Subcutaneous abdominal adipose tissue (tissue), 5 donors: ENCODE data around the gene PEX11G.

Source experiments
- H3K27ac ChIP-seq: one replicate; pipeline ENCODE4 v1.7.0; 2013; ENCODE audit warnings: low read depth, mild to moderate bottlenecking, inconsistent platforms, low read length, moderate library complexity
- H3K27me3 ChIP-seq, 5 donors: one replicate each; pipeline ENCODE4 v1.7.0; 2013; ENCODE audit warnings: low read length in 5 of 5, inconsistent platforms in 1 of 5; ENCODE audit not compliant: control insufficient read depth in 5 of 5, insufficient read depth in 4 of 5
- H3K36me3 ChIP-seq, 5 donors: one replicate each; pipeline ENCODE4 v1.7.0; 2013; ENCODE audit warnings: low read length in 5 of 5; ENCODE audit not compliant: control insufficient read depth in 5 of 5, insufficient read depth in 5 of 5
- H3K4me1 ChIP-seq, 5 donors: one replicate each; pipeline ENCODE4 v1.7.0; 2013; ENCODE audit warnings: low read length in 5 of 5, mild to moderate bottlenecking in 3 of 5, moderate library complexity in 1 of 5; ENCODE audit not compliant: control insufficient read depth in 5 of 5, insufficient read depth in 5 of 5
- H3K4me3 ChIP-seq, 5 donors: one replicate each; pipeline ENCODE4 v1.7.0; 2013; ENCODE audit warnings: low read length in 5 of 5, low read depth in 1 of 5
- H3K9ac ChIP-seq, 5 donors: one replicate each; pipeline ENCODE4 v1.7.0; 2013; ENCODE audit warnings: low read length in 5 of 5, mild to moderate bottlenecking in 4 of 5, moderate library complexity in 3 of 5
- H3K9me3 ChIP-seq, 5 donors: one replicate each; pipeline ENCODE4 v1.7.0; 2013; ENCODE audit warnings: low read length in 5 of 5; ENCODE audit not compliant: control insufficient read depth in 5 of 5
- donor health status: healthy.
- donor health status: healthy.
- donor health status: healthy.
- donor health status: healthy.
- donor health status: healthy.

The PEX11G gene

GRCh38 chr19:7469669-7470285 lies 19.1 kb downstream of the PEX11G start:
- no peaks in the 10 kb centered on the region for H3K27me3 ChIP-seq
- no peaks in the 10 kb centered on the region for H3K9me3 ChIP-seq
- H3K4me3 ChIP-seq: no peak overlapping the region
- peaks cover 0 to 65% (median 58%) of the 10 kb centered on the region in 5 donors for H3K36me3 ChIP-seq
- H3K4me1 ChIP-seq: peaks cover 0 to 4% (median 0%) of the 10 kb centered on the region in 5 donors
- no peak overlapping the region for H3K9ac ChIP-seq
- H3K27ac ChIP-seq: no peak overlapping the region

DNA sequence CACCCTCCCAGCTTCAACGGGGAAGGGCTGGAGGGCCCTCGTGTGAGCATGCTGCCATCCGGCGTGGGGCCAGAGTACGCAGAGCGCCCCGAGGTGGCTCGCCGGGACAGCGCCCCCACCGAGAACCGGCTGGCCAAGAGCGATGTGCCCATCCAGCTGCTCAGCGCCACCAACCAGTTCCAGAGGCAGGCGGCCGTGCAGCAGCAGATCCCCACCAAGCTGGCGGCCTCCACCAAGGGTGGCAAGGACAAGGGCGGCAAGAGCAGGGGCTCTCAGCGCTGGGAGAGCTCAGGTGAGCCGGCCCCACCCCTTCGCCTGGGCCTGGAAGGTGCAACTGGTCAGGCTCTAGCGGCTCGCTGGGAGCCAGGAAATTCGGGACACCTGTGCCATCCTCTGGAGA lies 20.0 kb downstream of the PEX11G start:
- peaks cover 0 to 4% (median 0%) of the 10 kb centered on the region in 5 donors for H3K4me1 ChIP-seq
- H3K27ac ChIP-seq: no peak overlapping the region
- no peak overlapping the region for H3K4me3 ChIP-seq
- no peaks in the 10 kb centered on the region for H3K9me3 ChIP-seq
- H3K27me3 ChIP-seq: no peaks in the 10 kb centered on the region
- no peak overlapping the region for H3K9ac ChIP-seq
- peaks cover 0 to 75% (median 65%) of the 10 kb centered on the region in 5 donors for H3K36me3 ChIP-seq

DNA sequence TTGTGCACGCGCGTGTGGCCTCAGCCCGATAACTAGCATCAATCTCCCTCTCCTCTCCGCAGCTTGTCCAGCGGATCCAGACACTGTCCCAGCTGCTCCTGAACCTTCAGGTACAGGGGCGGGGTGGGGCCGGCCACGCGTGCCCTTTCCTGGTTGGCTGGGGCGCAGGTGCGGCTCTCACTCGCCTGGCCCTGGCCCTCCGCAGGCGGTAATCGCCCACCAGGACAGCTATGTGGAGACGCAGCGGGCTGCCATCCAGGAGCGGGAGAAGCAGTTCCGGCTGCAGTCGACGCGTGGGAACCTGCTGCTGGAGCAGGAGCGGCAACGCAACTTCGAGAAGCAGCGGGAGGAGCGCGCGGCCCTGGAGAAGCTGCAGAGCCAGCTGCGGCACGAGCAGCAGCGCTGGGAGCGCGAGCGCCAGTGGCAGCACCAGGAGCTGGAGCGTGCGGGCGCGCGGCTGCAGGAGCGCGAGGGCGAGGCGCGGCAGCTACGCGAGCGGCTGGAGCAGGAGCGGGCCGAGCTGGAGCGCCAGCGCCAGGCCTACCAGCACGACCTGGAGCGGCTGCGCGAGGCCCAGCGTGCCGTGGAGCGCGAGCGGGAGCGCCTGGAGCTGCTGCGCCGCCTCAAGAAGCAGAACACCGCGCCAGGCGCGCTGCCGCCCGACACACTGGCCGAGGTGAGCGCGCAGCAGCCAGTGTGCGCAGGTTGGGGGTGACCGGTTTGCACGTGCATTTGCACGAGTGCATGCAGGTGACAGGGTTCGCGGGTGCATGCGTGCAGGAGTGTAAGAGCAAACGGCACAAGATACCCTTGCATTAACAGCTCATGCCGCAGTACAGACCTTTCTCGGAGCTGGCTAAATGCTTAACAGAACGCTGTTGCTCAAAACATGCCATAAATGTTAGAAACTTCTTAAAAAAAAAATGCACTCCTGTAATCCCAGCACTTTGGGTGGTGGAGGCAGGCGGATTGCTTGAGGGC lies 21.5 kb downstream of the PEX11G start:
- Histone ChIP-seq H3K4me3 (no peak overlapping the region), H3K36me3 (peaks cover 0 to 87% (median 76%) of the 10 kb centered on the region in 5 donors), H3K4me1 (peaks cover 0 to 3% (median 0%) of the 10 kb centered on the region in 5 donors), H3K9me3 (no peaks in the 10 kb centered on the region), H3K27me3 (no peaks in the 10 kb centered on the region), H3K9ac (no peak overlapping the region), H3K27ac (no peak overlapping the region)

- Histone ChIP-seq H3K4me3 (no peak overlapping the region), H3K36me3 (peaks cover 0 to 79% (median 71%) of the 10 kb centered on the region in 5 donors), H3K9ac (no peak overlapping the region), H3K4me1 (no peaks in the 10 kb centered on the region), H3K9me3 (no peaks in the 10 kb centered on the region), H3K27me3 (no peaks in the 10 kb centered on the region), H3K27ac (no peak overlapping the region)
Observed at GRCh38 chr19:7463575-7463974, 25.3 kb downstream of the PEX11G start.

- no peaks in the 10 kb centered on the region for H3K27me3 ChIP-seq
- H3K9me3 ChIP-seq: no peaks in the 10 kb centered on the region
- peaks cover 0 to 72% (median 63%) of the 10 kb centered on the region in 5 donors for H3K36me3 ChIP-seq
- H3K4me1 ChIP-seq: no peaks in the 10 kb centered on the region
- H3K9ac ChIP-seq: no peak overlapping the region
- H3K27ac ChIP-seq: no peak overlapping the region
- H3K4me3 ChIP-seq: no peak overlapping the region
Observed at GRCh38 chr19:7461841-7462629, 26.8 kb downstream of the PEX11G start.

DNA sequence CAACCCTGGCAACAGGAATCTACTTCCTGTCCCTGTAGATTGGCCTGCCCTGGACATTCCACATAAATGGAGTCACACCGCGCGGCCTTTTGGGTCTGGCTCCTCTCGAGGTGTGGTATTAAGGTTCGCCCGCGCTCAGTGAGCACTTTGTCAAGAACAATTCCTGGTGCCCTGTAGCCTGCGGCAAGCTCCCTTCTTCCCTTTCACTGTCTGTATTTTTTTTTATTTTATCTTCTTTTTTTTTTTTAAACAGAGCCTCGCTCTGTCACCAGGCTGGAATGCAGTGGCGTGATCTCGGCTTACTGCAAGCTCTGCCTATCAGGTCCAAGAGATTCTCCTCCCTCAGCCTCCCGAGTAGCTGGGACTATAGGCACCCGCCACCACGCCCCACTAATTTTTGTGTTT lies 28.3 kb downstream of the PEX11G start:
- H3K36me3 ChIP-seq: peaks cover 0 to 81% (median 70%) of the 10 kb centered on the region in 5 donors
- H3K27ac ChIP-seq: no peak overlapping the region
- H3K9ac ChIP-seq: no peak overlapping the region
- H3K4me3 ChIP-seq: no peak overlapping the region
- H3K27me3 ChIP-seq: no peaks in the 10 kb centered on the region
- no peaks in the 10 kb centered on the region for H3K4me1 ChIP-seq
- no peaks in the 10 kb centered on the region for H3K9me3 ChIP-seq

GRCh38 chr19:7459773-7460172 lies 29.1 kb downstream of the PEX11G start:
- Histone ChIP-seq H3K4me3 (no peak overlapping the region), H3K4me1 (no peaks in the 10 kb centered on the region), H3K9ac (no peak overlapping the region), H3K27ac (no peak overlapping the region), H3K9me3 (no peaks in the 10 kb centered on the region), H3K27me3 (no peaks in the 10 kb centered on the region), H3K36me3 (peaks cover 0 to 80% (median 71%) of the 10 kb centered on the region in 5 donors)

DNA sequence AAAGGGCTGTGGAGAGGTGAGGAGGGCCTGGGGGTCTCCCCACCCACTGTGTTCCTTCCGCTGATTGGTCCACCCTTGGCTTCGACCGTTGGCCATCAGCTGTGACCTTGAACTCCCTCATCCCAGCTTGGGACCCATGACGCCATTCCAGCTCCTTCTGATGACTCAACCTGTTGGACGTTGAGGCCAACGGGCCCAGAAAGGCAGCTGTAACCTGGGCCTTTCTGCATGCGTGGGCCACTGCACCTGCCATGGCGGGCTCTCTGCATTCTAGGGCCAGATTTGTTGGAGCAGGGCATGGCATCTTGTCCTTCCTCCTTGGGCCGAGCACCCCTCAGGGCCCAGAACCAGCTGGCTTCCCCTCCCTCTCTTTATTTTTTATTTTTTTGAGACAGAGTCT lies 30.2 kb downstream of the PEX11G start:
- no peaks in the 10 kb centered on the region for H3K27me3 ChIP-seq
- H3K36me3 ChIP-seq: peaks cover 0 to 80% (median 73%) of the 10 kb centered on the region in 5 donors

DNA sequence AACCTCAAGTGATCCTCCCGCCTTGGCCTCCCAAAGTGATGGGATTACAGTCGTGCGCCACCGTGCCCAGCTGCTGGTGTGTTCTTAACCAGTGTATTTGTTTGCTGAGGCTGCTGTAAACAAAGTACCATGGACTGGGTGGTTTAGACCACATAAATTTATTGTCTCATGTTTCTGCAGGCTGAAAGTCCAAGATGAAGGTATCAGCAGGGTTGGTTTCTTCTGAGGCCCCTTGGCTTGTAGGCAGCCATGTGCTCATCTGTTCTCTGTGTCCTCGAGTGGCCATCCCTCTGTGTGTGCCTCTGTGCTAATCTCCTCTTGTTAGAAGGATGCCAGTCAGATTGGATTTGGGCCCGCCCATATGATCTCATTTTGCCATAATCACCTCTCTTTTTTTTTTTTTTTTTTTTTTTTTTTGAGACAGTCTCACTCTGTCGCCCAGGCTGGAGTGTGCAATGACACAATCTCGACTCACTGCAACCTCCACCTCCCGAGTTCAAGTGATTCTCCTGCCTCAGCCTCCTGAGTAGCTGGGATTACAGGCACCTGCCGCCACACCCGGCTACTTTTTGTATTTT lies 31.8 kb downstream of the PEX11G start:
- H3K9ac ChIP-seq: no peak overlapping the region
- H3K4me3 ChIP-seq: no peak overlapping the region
- H3K9me3 ChIP-seq: no peaks in the 10 kb centered on the region
- H3K4me1 ChIP-seq: no peaks in the 10 kb centered on the region
- H3K36me3 ChIP-seq: peaks cover 0 to 74% (median 67%) of the 10 kb centered on the region in 5 donors
- no peaks in the 10 kb centered on the region for H3K27me3 ChIP-seq
- H3K27ac ChIP-seq: no peak overlapping the region

More for the DNA sequence above, 30.2 kb downstream of the PEX11G start:
- Histone ChIP-seq H3K4me3 (no peak overlapping the region), H3K9ac (no peak overlapping the region), H3K27ac (no peak overlapping the region), H3K4me1 (no peaks in the 10 kb centered on the region), H3K9me3 (no peaks in the 10 kb centered on the region)
